HG03280 (cell line): ENCODE measurements around the gene OR2B6.
"Not testable (repeated sequence)": the region's sequence is repeated elsewhere in the genome, so short reads cannot be mapped to it uniquely, and the experiment has no call there.

Source experiments
- ATAC-seq: cut with Tn5 transposase; IDR thresholded peaks from one replicate; pipeline ENCODE4 v1.9.1; 2021; ENCODE audit warnings: mild to moderate bottlenecking, moderate library complexity; ENCODE audit not compliant: unreplicated experiment

Gene OR2B6

GRCh38 chr6:27956941-27957340 is at the start of gene OR2B6:
Gene OR2B6 (plus strand): TSS chr6:27957241. CDS start chr6:27957241, 0 bp downstream.
- no peak for ATAC-seq

- no peak for ATAC-seq
Measured at GRCh38 chr6:27908017-27908416, 49.0 kb upstream of the OR2B6 start.

- ATAC-seq: no peak
Measured at GRCh38 chr6:27911956-27912446, 45.0 kb upstream of the OR2B6 start, which contains the start of gene OR2B2. Gene OR2B2 (minus strand): TSS chr6:27912396. CDS start chr6:27912319, 77 bp downstream.

- no peak for ATAC-seq
Measured at GRCh38 chr6:27922949-27923348, 34.1 kb upstream of the OR2B6 start.

GRCh38 chr6:27924179-27924578 is 32.9 kb upstream of the OR2B6 start:
- no peak for ATAC-seq

- ATAC-seq: not testable (repeated sequence)
Measured at GRCh38 chr6:27928041-27928440, 29.0 kb upstream of the OR2B6 start.

- ATAC-seq: not testable (repeated sequence)
Measured at GRCh38 chr6:27929930-27930329, 27.1 kb upstream of the OR2B6 start.

GRCh38 chr6:27931209-27931608 is 25.8 kb upstream of the OR2B6 start:
- ATAC-seq: no peak

GRCh38 chr6:27940766-27941165 is 16.3 kb upstream of the OR2B6 start:
- ATAC-seq: no peak

GRCh38 chr6:27943072-27943471 is 14.0 kb upstream of the OR2B6 start:
- ATAC-seq: not testable (repeated sequence)

GRCh38 chr6:27948237-27948636 is 8.8 kb upstream of the OR2B6 start:
- ATAC-seq: no peak

- no peak for ATAC-seq
Measured at GRCh38 chr6:27951040-27951439, 6.0 kb upstream of the OR2B6 start.

- no peak for ATAC-seq
Measured at GRCh38 chr6:27957516-27957915, 475 bp downstream of the OR2B6 start.

- ATAC-seq: no peak
Measured at GRCh38 chr6:27962506-27962905, 5.5 kb downstream of the OR2B6 start.

- no peak for ATAC-seq
Measured at GRCh38 chr6:27966044-27966443, 9.0 kb downstream of the OR2B6 start.

- ATAC-seq: no peak
Measured at GRCh38 chr6:27966816-27967426, 9.9 kb downstream of the OR2B6 start.

- ATAC-seq: no peak
Measured at GRCh38 chr6:27970444-27970843, 13.4 kb downstream of the OR2B6 start.

- ATAC-seq: no peak
Measured at GRCh38 chr6:27972750-27973149, 15.7 kb downstream of the OR2B6 start.

- ATAC-seq: no peak
Measured at GRCh38 chr6:27977387-27977786, 20.3 kb downstream of the OR2B6 start.

- ATAC-seq: no peak
Measured at GRCh38 chr6:27978705-27979104, 21.7 kb downstream of the OR2B6 start.

GRCh38 chr6:27980111-27980510 is 23.1 kb downstream of the OR2B6 start:
- no peak for ATAC-seq

GRCh38 chr6:27986928-27987725 is 30.1 kb downstream of the OR2B6 start:
- ATAC-seq: no peak
